GM18873 (cell line): ENCODE results near the gene GOLGA6L25.
"Not testable (repeated sequence)": the region's sequence is repeated elsewhere in the genome, so short reads cannot be mapped to it uniquely, and the experiment has no call there.

Experiments used
- ATAC-seq: cut with Tn5 transposase; IDR thresholded peaks from one replicate; pipeline ENCODE4 v1.9.1; 2021; ENCODE audit warnings: mild to moderate bottlenecking, moderate library complexity, moderate number of reproducible peaks; ENCODE audit not compliant: unreplicated experiment, low FRiP score

GOLGA6L25 gene, protein sequence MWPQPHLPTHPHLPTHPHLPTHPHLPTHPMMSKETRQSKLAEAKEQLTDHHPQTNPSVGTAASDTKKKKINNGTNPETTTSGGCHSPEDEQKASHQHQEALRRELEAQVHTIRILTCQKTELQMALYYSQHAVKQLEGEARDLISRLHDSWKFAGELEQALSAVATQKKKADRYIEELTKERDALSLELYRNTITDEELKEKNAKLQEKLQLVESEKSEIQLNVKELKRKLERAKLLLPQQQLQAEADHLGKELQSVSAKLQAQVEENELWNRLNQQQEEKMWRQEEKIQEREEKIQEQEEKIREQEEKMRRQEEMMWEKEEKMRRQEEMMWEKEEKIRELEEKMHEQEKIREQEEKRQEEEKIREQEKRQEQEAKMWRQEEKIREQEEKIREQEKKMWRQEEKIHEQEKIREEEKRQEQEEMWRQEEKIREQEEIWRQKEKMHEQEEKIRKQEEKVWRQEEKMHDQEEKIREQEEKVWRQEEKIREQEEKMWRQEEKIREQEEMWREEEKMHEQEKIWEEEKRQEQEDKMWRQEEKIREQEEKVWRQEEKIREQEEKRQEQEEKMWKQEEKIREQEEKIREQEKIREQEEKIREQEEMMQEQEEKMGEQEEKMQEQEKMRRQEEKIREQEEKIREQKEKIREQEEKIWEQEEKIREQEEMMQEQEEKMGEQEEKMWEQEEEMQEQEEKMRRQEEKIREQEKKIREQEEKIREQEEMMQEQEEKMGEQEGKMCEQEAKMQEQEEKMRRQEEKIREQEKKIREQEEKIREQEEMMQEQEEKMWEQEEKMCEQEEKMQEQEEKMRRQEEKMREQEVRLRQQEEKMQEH

DNA sequence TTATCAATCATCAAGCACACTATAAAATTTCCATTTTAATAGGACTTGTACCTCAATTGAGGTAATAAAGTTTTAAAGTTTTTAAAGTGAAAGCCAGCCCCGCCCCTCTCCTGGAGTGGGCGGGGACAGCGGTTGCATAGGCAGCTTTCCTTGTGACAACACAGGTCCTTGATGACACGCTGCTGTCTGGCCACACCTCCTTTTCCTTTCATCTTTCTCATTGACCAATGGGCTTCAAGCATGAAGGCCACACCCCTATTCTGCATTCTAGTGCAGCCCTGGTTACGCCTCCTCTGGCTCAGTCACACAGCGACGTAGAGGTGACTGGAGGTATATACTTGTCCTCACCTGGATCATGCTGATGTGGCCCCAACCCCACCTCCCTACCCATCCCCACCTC is at the start of gene GOLGA6L25:
TSS of gene GOLGA6L25 (plus strand) at position 301 of the 400 bp plus-strand sequence. CDS start at position 362, 61 bp downstream.
- not testable (repeated sequence) for ATAC-seq

DNA sequence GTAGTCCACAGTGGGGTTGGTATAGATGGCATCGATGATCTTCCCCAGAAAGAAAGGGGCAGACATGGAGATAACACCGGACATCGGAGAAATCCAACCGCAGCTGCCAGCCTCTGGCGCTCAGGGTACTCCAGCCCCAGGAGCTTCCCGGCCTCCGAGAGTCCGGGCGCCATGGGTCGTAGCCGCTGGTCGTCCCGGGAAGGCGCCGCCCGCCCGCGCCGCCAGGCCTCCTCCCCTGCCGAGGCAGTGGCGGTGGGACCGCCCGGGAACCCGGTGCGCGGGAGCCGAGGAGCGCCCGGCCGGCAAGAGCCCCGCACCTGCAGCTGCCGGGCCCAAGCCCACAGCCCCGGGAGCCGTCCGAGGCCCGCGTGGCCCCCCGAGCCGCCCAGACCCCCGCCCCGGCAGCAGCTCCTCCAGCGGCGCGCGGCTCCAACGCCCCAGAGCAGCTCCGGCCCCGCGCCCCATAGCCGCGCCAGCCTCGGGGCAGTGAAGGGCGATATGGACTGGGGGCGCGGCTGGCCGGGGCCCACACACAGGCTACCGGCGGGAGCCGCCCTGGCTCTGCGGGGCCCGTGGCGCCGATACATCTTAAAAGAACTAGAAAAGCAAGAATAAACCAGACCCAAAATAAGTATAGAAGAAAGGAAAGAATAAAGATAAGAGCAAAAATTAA is 45.0 kb upstream of the GOLGA6L25 start:
- not testable (repeated sequence) for ATAC-seq

DNA sequence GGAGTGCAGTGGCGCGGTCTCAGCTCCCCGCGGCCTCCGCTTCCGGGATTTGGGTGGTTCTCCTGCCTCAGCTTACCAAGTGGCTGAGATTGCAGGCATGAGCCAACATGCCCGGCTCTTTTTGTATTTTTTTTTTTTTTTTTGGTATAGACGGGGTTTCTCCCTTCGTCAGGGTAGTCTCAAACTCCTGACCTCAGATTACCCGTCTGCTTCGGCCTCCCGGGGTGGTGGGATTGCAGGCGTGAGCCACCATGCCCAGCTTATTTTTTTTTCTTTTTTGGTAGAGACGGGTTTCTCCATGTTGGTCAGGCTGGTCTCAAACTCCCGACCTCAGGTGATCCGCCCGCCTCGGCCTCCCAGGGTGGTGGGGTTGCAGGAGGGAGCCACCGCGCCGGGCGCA is 39.2 kb upstream of the GOLGA6L25 start:
- ATAC-seq = not testable (repeated sequence)

DNA sequence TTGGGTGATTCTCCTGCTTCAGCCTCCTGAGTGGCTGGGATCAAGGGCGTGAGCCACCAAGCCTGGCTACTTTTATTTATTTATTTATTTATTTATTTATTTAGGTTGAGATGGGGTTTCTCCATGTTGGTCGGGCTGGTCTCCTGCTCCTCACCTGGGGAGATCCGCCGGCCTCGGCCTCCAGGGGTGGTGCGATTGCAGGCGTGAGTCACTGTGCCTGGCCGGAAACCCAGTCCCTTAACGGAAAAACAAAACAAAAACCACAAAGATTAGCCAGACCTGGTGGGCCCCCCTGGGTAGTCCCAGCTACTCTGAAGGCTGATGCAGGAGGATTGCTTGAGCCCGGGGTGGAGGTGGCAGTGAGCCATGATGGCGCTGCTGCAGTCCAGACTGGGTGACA is 38.2 kb upstream of the GOLGA6L25 start:
- not testable (repeated sequence) for ATAC-seq

DNA sequence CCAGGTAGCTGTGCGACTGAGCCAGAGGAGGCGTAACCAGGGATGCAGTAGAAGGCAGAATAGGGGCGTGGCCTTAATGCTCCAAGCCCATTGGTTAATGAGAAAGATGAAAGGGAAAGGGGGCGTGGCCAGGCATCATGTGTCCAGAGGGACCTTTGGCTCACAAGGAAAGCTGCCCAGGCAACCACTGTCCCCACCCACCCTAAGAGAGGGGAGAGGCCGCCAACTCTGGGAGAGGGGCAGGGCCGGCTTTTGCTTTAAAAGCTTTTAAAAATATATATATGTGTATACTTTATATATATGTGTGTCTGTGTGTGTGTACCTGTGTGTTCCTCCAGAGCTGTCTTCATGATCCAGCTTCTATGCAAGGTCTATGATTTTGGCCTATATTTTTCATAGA is 20.4 kb upstream of the GOLGA6L25 start, which contains the start of gene GOLGA8G:
TSS of gene GOLGA8G (minus strand) at position 18 of the 400 bp plus-strand sequence. CDS start 62 bp downstream, outside the sequence.
- not testable (repeated sequence) for ATAC-seq

DNA sequence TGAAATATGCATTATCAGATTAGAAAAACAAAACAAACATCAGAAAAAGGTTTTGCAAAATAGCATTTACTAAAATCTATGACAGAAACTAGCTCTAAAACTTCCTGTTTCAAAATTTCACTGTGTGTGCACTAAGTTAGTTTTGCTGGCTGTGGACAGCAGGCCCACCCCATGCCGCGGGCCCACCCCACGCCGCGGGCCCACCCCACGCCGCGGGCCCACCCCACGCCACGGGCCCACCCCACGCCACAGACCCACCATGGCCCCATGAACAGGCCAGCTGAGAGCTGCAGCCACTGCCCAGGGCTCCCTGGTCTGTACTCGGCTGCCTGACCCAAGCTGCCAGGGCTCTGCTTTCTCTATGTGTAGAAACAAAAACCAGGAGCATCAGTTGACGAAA is 20.0 kb downstream of the GOLGA6L25 start:
- not testable (repeated sequence) for ATAC-seq

DNA sequence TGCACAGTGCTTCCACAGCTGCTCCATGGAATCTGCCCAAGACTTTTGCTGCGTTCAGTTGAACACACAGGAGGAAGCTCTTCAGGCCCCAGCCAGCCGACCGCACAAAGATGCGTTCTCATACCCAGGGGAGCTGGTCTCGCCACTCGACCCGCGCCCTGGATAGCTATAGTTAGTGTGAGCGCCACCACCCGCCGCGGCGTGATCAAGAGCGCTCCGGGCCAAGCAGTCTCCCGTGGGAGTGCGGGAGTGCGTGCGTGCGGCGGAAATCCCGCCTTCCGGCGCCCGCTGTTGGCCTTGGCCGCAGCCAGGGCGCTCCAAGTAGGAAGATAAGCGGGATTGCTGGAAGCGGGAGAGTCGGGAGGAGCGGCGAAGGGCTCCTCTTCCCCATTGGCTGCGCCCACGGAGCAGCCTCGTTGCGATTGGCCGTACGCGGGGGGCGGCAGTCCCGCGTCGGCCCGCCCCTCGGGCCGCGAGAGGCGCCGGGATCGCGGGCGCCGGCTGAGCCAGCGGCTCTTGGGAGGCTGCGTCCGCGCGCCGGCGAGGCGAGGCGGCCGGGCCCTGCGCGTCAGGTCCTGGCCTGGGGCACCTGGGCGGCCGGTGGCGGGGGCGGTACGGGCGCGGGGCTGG is 35.7 kb downstream of the GOLGA6L25 start:
- not testable (repeated sequence) for ATAC-seq

DNA sequence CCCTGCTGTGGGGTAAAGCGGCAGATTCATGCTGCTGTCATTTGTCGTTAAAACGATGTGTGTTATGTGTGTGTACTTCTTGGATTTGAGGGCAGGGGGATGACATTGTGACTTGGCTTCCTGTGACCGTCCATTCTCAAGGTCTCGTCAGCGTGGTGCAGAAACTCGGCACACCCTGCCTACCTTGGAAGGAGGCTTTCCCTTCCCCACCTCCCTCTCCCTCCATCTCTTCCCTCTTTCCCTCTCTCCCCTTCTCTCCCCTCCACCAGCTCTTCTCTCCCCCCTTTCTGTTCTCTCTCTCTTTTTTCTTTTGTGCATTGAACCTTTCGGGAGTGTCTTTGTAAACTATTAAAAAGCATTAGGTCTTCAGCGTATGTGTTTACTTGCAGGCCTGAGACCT is 36.4 kb downstream of the GOLGA6L25 start:
- not testable (repeated sequence) for ATAC-seq

DNA sequence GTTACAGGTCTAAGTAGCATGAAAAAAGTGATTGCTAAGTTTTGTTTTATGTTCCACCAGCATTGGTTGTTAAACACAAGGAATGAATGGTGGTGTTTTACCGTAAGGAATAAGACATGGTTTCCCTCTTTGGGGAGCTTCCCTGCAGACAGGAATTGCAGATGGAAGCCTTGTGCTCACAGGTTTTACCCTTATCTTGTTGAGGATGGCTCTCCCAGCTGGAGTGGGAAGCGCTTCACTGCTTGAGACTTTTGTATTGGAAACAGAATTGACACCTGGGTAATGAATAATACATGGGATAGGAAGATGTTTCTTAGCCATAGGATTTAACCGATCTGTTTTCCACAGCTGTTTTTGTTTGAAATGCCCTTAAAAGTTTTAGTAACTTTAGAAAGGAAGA is 39.0 kb downstream of the GOLGA6L25 start:
- ATAC-seq = not testable (repeated sequence)

DNA sequence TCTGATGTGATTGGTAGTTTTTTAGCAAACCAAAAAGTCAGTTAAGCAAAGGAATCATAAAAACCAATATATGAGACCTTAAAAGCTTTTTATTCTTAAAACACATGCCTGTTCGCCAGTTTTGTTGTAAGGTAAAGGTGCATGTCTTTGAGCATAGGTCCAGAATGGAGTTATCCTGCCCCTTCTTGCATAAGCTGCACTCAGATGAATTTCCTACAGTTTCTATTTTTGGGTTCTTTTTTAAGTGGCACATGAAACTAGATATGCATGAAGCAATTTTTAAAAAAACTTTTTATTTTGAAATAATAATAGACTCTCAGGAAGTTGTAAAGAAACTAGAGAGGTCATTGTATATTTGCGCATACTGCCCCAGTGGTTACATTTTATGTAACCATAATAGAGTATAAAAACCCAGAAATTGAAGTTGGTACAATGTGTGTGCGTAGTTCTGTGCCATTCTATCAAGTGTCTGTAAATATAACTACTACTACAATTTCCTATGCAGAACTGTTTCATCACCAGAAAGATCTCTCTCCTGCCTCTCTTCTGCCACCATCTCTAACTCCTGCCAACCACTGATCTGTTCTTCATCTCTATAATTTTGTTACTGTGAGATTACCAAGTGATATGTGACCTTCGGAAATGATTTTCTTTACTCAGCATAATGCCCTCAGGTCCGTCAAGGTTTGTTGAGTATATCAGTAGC is 40.2 kb downstream of the GOLGA6L25 start:
- not testable (repeated sequence) for ATAC-seq

DNA sequence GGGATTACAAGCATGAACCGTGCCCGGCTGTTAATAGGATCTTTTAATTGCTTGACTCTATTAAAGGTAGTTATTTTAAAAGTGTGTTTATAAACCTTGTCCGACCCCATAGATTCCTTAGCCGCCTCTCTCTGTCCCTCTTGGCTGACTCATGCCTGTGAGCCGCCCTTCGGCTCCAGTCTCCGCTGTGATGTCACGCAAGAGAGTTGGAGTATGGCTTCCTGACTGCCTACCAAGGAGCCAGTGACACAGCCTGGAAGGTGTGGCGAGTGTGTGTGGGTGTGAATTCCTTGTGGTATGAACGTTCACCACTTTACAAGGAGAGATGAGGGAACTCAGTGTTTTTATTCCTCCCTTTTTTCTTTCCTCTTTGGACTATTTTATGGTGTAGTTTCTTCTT is 44.1 kb downstream of the GOLGA6L25 start:
- not testable (repeated sequence) for ATAC-seq

DNA sequence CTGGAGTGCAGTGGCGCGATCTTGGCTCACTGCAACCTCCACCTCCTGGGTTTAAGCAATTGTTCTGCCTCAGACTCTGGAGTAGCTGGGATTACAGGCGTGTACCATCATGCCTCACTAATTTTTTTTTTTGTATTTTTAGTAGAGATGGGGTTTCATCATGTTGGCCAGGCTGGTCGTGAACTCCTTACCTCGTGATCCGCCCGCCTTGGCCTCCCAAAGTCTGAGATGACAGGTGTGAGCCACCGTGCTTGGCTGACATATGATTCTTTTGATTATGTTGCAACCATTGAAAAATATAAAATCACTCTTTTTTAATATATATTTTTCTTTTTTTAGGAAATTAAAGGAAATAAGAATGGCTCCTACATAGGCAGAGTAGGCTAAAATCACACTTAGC is 44.8 kb downstream of the GOLGA6L25 start:
- not testable (repeated sequence) for ATAC-seq

DNA sequence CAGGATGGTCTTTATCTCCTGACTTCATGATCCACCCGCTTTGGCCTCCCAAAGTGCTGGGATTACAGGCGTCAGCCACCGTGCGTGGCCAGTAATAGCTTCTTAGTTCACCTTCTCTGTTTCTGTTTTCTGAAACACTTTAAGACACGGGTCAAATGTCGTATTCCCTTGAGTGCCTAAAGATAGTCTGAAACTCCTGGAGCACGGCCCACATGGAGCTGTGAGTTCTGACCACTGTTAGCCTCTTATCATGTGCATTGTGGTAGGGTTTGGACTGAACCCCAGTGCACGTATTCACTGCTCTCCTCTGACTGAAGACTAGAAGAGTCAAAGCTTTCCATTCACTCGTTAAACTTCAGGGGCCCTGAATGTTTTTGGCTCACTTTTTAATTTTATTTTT is 48.8 kb downstream of the GOLGA6L25 start:
- ATAC-seq = not testable (repeated sequence)
